ENCODE results near the gene RIOK3. TPM values are rescaled to one million over a fixed set of nuclear protein-coding genes. Genes with fewer than 3 reads are reported as not detected.

Gene RIOK3
- total RNA-seq, 1 donor from 2014 or later, result 64.1 TPM

DNA sequence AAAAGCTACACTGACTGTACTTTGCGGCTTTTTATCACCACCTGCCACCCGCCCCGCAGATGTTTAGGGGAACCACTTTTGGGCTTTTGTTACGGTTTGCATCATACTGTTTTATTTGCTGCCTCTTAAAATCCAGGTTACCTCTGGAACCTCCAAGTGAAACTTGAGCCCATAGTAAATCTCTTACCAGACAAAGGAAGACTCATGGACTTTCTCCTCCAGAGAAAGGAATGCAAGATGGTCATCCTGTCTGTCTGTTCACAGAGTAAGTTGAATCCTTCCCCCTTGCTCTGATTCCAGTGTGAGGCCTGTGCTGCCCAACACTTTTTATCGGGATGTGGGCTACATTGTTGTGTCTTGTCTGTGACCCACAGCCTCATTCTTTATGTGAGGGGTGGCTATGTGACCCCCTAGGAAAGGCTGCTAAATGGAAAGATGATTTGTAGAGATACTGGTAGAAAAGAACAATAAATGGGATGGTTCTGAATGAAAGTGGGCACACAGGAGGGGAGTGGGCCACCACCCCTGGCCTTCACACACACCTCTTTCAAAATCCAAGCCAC lies 73.5 kb downstream of the RIOK3 start:
- H3K4me1 ChIP-seq, result peaks cover 40% of the 10 kb centered on the region
- H3K4me3 ChIP-seq, result no peak overlapping the region
- DNase-seq, result no peak
- TF ChIP-seq, protein P1, sequence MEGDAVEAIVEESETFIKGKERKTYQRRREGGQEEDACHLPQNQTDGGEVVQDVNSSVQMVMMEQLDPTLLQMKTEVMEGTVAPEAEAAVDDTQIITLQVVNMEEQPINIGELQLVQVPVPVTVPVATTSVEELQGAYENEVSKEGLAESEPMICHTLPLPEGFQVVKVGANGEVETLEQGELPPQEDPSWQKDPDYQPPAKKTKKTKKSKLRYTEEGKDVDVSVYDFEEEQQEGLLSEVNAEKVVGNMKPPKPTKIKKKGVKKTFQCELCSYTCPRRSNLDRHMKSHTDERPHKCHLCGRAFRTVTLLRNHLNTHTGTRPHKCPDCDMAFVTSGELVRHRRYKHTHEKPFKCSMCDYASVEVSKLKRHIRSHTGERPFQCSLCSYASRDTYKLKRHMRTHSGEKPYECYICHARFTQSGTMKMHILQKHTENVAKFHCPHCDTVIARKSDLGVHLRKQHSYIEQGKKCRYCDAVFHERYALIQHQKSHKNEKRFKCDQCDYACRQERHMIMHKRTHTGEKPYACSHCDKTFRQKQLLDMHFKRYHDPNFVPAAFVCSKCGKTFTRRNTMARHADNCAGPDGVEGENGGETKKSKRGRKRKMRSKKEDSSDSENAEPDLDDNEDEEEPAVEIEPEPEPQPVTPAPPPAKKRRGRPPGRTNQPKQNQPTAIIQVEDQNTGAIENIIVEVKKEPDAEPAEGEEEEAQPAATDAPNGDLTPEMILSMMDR (IDR thresholded peaks at IDR 0.05), result no peak
- H3K9me3 ChIP-seq, result no peaks in the 10 kb centered on the region
- no peak overlapping the region for H3K27ac ChIP-seq
- intact Hi-C loops (cut with DNase I), result no loop called here
- peaks cover 100% of the 10 kb centered on the region for H3K36me3 ChIP-seq
- no peaks in the 10 kb centered on the region for H3K27me3 ChIP-seq (ENCODE audit: low read depth)
- no peak for ATAC-seq

- no peak overlapping the region for H3K27ac ChIP-seq
- peaks cover 100% of the 10 kb centered on the region for H3K36me3 ChIP-seq
- peak; percentile 58 for DNase-seq
Measured at GRCh38 chr18:23528580-23529472, 75.7 kb downstream of the RIOK3 start.

GRCh38 chr18:23529604-23530003 lies 76.5 kb downstream of the RIOK3 start:
- H3K4me1 ChIP-seq, result peaks cover 13% of the 10 kb centered on the region
- no peak overlapping the region for H3K27ac ChIP-seq
- no peak for DNase-seq
- ATAC-seq, result no peak
- H3K9me3 ChIP-seq, result no peaks in the 10 kb centered on the region
- H3K27me3 ChIP-seq (ENCODE audit: low read depth), result no peaks in the 10 kb centered on the region
- H3K36me3 ChIP-seq, result peaks cover 100% of the 10 kb centered on the region
- intact Hi-C loops (cut with DNase I), result no loop called here
- TF ChIP-seq, protein P1 (IDR thresholded peaks at IDR 0.05), result no peak
- H3K4me3 ChIP-seq, result no peak overlapping the region

More at GRCh38 chr18:23528580-23529472, 75.7 kb downstream of the RIOK3 start:
- no peaks in the 10 kb centered on the region for H3K9me3 ChIP-seq
- intact Hi-C loops (cut with DNase I), result no loop called here
- peaks cover 19% of the 10 kb centered on the region for H3K4me1 ChIP-seq
- peak; percentile 49 to 66 for ATAC-seq
- no peak overlapping the region for H3K4me3 ChIP-seq
- H3K27me3 ChIP-seq (ENCODE audit: low read depth), result no peaks in the 10 kb centered on the region
- TF ChIP-seq, protein P1 (IDR thresholded peaks at IDR 0.05), result no peak

GRCh38 chr18:23530195-23530594 lies 77.1 kb downstream of the RIOK3 start:
- H3K27ac ChIP-seq, result no peak overlapping the region
- H3K4me3 ChIP-seq, result no peak overlapping the region
- TF ChIP-seq, protein P1 (IDR thresholded peaks at IDR 0.05), result no peak
- ATAC-seq (peak; percentile 20 to 22), DNase-seq (no peak)
- H3K36me3 ChIP-seq, result peaks cover 100% of the 10 kb centered on the region
- intact Hi-C loops (cut with DNase I), result no loop called here
- H3K9me3 ChIP-seq, result no peaks in the 10 kb centered on the region
- peaks cover 13% of the 10 kb centered on the region for H3K4me1 ChIP-seq
- H3K27me3 ChIP-seq (ENCODE audit: low read depth), result no peaks in the 10 kb centered on the region

GRCh38 chr18:23531912-23532311 lies 78.8 kb downstream of the RIOK3 start:
- H3K9me3 ChIP-seq, result no peaks in the 10 kb centered on the region
- ATAC-seq (no peak), DNase-seq (no peak)
- TF ChIP-seq, protein P1 (IDR thresholded peaks at IDR 0.05), result no peak
- H3K4me1 ChIP-seq, result peaks cover 13% of the 10 kb centered on the region
- intact Hi-C loops (cut with DNase I), result no loop called here
- no peak overlapping the region for H3K27ac ChIP-seq
- H3K27me3 ChIP-seq (ENCODE audit: low read depth), result no peaks in the 10 kb centered on the region
- peaks cover 100% of the 10 kb centered on the region for H3K36me3 ChIP-seq
- no peak overlapping the region for H3K4me3 ChIP-seq

Other genes starting within 250 kb of the RIOK3 start
- gene RMC1, start 50.2 kb downstream of the RIOK3 start, total RNA-seq, result 34.2 TPM
- 114 TPM for gene NPC1, start 133.2 kb downstream of the RIOK3 start, total RNA-seq
- 56.5 TPM for gene ANKRD29, start 209.6 kb downstream of the RIOK3 start, total RNA-seq
- 89.1 TPM for gene LAMA3, start 236.2 kb downstream of the RIOK3 start, total RNA-seq

Measured in lower lobe of right lung (tissue), 2 donors.